ENCODE data around the gene TSTD1. TPM values are rescaled to one million over a fixed set of nuclear protein-coding genes. Genes with fewer than 3 reads are reported as not detected.

The TSTD1 gene
- total and polyA plus RNA-seq, 2 experiments from 2014 or later: 94.9 to 244 TPM

- Histone ChIP-seq H3K27me3 (ENCODE audit: insufficient read depth) (no peaks in the 10 kb centered on the region), H4K20me1 (replicated peaks; ENCODE audit: insufficient read depth) (no peaks in the 10 kb centered on the region), H3K27ac (ENCODE audit: low read depth) (no peak overlapping the region), H3K9me2 (ENCODE audit: insufficient read depth) (peaks cover 5% of the 10 kb centered on the region), H3K4me2 (no peak overlapping the region), H3K36me3 (ENCODE audit: insufficient read depth) (no peaks in the 10 kb centered on the region), H3K79me2 (replicated peaks; ENCODE audit: insufficient read depth) (no peaks in the 10 kb centered on the region), H3K4me1 (ENCODE audit: insufficient read depth) (peaks cover 16% of the 10 kb centered on the region), H3F3A (replicated peaks; ENCODE audit: low read depth) (peaks cover 5% of the 10 kb centered on the region; the same call in 1 of the 2 replicates), H2AFZ (no peak overlapping the region), H3K4me3 (no peak overlapping the region)
- H3K4me3 Mint-ChIP-seq: no peak overlapping the region
- no peak for ATAC-seq
- H3K36me3 Mint-ChIP-seq (ENCODE audit: low read depth): no peaks in the 10 kb centered on the region; the same call in 2 of the 3 replicates
- no peak for DNase-seq (ENCODE audit: low spot score)
- TF ChIP-seq REST (IDR thresholded peaks at IDR 0.05; ENCODE audit: unreplicated experiment) (no peak), POLR2AphosphoS5 (IDR thresholded peaks at IDR 0.05; ENCODE audit: low read depth) (no peak), STAT1 (IDR thresholded peaks at IDR 0.05; ENCODE audit: unreplicated experiment) (no peak), CTCF (conservative IDR thresholded peaks at IDR 0.05; ENCODE audit: low read depth in 2 of 2) (no peak), NANOG (IDR thresholded peaks at IDR 0.05; ENCODE audit: borderline replicate concordance) (no peak), EZH2phosphoT487 (IDR thresholded peaks at IDR 0.05; ENCODE audit: unreplicated experiment) (no peak), CREB1 (CRISPR knock-in tag; IDR thresholded peaks at IDR 0.05; ENCODE audit: low read depth) (no peak), ZNF462 (CRISPR knock-in tag; IDR thresholded peaks at IDR 0.05) (no peak), JUNB (IDR thresholded peaks at IDR 0.05; ENCODE audit: unreplicated experiment) (no peak), ETS1 (IDR thresholded peaks at IDR 0.05) (no peak), EZH2 (IDR thresholded peaks at IDR 0.05; ENCODE audit: low read depth, unreplicated experiment) (no peak), ZNF114 (CRISPR knock-in tag; IDR thresholded peaks at IDR 0.05) (no peak)
- H3K4me1 Mint-ChIP-seq: peaks cover 19% of the 10 kb centered on the region
- no peaks in the 10 kb centered on the region; the same call in 2 of the 3 replicates for H3K9me3 Mint-ChIP-seq
- H3K27ac Mint-ChIP-seq: no peak overlapping the region
- H3K27me3 Mint-ChIP-seq (ENCODE audit: insufficient read depth, low read depth, poor library complexity): peaks cover 18% of the 10 kb centered on the region
Observed at GRCh38 chr1:161082483-161082882, 43.7 kb upstream of the TSTD1 start.
